ENCODE measurements around the gene PRDX2. TPM values are rescaled to one million over a fixed set of nuclear protein-coding genes. Genes with fewer than 3 reads are reported as not detected.
A peak's percentile ranks its signal among the peaks of the same experiment; 100 is the strongest.

The PRDX2 gene
- total and polyA plus RNA-seq, 7 experiments from 2014 or later, result 75.1 to 359 (median 118) TPM

DNA sequence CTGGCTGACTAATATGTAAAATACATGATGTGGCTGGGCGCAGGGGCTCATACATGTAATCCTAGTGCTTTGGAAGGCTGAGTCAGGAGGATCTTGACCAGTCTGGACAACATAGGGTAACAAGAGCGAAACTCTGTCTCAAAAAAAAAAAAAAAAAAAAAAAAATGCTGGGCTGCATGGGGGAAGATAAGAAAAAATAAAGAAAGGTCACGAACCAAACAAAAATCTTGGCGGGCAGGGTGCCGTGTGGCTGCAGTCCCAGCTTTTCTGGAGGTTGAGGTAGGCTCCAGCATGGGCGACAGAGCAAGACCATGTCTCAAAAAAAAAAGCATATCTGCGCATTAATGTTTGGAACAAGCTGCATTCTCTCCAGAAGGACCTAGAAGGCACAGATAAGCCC is 13.5 kb upstream of the PRDX2 start:
- peaks cover 0 to 17% (median 6%) of the 10 kb centered on the region in 5 donors for H3K36me3 Mint-ChIP-seq
- no peak overlapping the region for H3K27ac Mint-ChIP-seq
- no peak for ATAC-seq
- H3K27me3 Mint-ChIP-seq, result no peaks in the 10 kb centered on the region
- POLR2A ChIA-PET, result no interaction called here
- no peaks in the 10 kb centered on the region for H3K4me1 Mint-ChIP-seq
- CTCF ChIA-PET, result interaction anchor here (0.8 kb wide), 1 partner anchor 58 kb away, joined by 3 read pairs; no protein-coding TSS in a partner anchor
- no peaks in the 10 kb centered on the region for H3K9me3 ChIP-seq (ENCODE audit: control insufficient read depth in 2 of 3, low read length in 3 of 3)
- no peaks in the 10 kb centered on the region for H3K9me3 Mint-ChIP-seq
- no peak overlapping the region for H3K4me3 ChIP-seq (ENCODE audit: low read length)
- no peak overlapping the region for H3K4me3 Mint-ChIP-seq
- H3K4me1 ChIP-seq (ENCODE audit: control insufficient read depth in 2 of 2, insufficient read depth in 2 of 2, low read length in 2 of 2), result no peaks in the 10 kb centered on the region
- H3K36me3 ChIP-seq (ENCODE audit: control insufficient read depth in 2 of 3, insufficient read depth in 3 of 3, low read length in 3 of 3), result peaks cover 0 to 10% (median 0%) of the 10 kb centered on the region in 3 experiments
- intact Hi-C loops (cut with micrococcal nuclease), result no loop called here
- H3K27me3 ChIP-seq (ENCODE audit: control insufficient read depth in 2 of 2, insufficient read depth in 2 of 2, low read length in 2 of 2), result no peaks in the 10 kb centered on the region
- DNase-seq, result no peak
- no peak overlapping the region for H3K27ac ChIP-seq (ENCODE audit: low read depth, low read length)

DNA sequence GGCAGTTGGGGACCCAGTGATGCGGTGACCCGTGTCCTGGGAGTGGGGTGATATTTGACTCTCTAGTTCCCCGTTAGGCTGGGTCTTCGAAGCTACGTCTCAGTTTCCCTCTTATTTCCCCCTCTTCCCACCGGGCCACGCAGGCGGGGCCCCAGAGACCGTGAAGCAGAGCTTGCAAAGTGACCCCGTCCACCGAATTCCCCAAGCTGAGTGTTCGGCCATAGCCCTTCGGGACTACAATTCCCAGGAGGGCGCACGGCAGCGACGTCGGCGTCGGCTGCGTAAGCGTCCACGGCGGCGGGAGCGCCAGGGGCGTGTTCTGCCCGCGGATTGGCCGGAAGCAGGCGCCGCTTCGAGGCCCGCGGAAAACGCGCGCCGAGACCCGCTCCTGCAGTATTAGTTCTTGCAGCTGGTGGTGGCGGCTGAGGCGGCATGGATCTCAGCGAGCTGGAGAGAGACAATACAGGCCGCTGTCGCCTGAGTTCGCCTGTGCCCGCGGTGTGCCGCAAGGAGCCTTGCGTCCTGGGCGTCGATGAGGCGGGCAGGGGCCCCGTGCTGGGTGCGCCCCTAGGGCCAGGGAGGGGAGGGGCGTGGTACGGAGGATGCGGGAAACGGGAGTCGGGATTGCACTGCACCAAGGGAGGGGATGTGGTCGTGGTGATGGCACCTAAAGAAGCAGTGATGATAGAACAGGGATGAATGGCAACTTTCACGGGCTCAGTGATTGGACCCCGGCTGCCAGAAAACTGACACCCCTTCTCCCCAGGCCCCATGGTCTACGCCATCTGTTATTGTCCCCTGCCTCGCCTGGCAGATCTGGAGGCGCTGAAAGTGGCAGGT is 4.9 kb upstream of the PRDX2 start, which contains the start of gene RNASEH2A:
RNASEH2A (plus strand) TSS at position 343 of the 840 bp plus-strand sequence; CDS start at position 433, 90 bp downstream.
- H3K27me3 Mint-ChIP-seq, result peaks cover 0 to 6% (median 0%) of the 10 kb centered on the region in 5 donors
- Histone ChIP-seq H3K4me3 (ENCODE audit: low read length) (peak within 1 kb of the TSS; percentile 73), H3K36me3 (ENCODE audit: control insufficient read depth in 2 of 3, insufficient read depth in 3 of 3, low read length in 3 of 3) (peaks cover 0 to 9% (median 0%) of the 10 kb centered on the region in 3 experiments), H3K4me1 (ENCODE audit: control insufficient read depth in 2 of 2, insufficient read depth in 2 of 2, low read length in 2 of 2) (peaks cover 18% of the 10 kb centered on the region in 2 donors), H3K27me3 (ENCODE audit: control insufficient read depth in 2 of 2, insufficient read depth in 2 of 2, low read length in 2 of 2) (no peaks in the 10 kb centered on the region), H3K27ac (ENCODE audit: low read depth, low read length) (peak within 1 kb of the TSS; percentile 70), H3K9me3 (ENCODE audit: control insufficient read depth in 2 of 3, low read length in 3 of 3) (no peaks in the 10 kb centered on the region)
- H3K27ac Mint-ChIP-seq, result peak within 1 kb of the TSS; percentile 71 to 94 (median 89)
- H3K4me3 Mint-ChIP-seq, result peak within 1 kb of the TSS; percentile 81 to 96 (median 91)
- ATAC-seq (peak; percentile 95), DNase-seq (peak; percentile 74 to 87 (median 84))
- intact Hi-C loops (cut with micrococcal nuclease), result loop anchor here (1.0 to 2.0 kb wide), 4 partner anchors 14 to 132 kb away; partner anchors contain the start of genes GET3 (in 2 of the 2) and CALR (in 1 of the 2)
- H3K36me3 Mint-ChIP-seq, result peaks cover 0 to 7% (median 3%) of the 10 kb centered on the region in 5 donors
- peaks cover 0 to 1% (median 0%) of the 10 kb centered on the region in 11 donors for H3K9me3 Mint-ChIP-seq
- peaks cover 15 to 26% (median 21%) of the 10 kb centered on the region in 7 donors for H3K4me1 Mint-ChIP-seq
- ChIA-PET POLR2A (interaction anchor here (0.6 to 2.4 kb wide), 9 partner anchors 11 to 85 kb away, joined by 3 to 25 read pairs (median 6); partner anchors contain the start of gene JUNB), CTCF (interaction anchor here (0.7 to 1.5 kb wide), 4 partner anchors 11 to 48 kb away, joined by 3 to 5 read pairs (median 3); no protein-coding TSS in a partner anchor)

DNA sequence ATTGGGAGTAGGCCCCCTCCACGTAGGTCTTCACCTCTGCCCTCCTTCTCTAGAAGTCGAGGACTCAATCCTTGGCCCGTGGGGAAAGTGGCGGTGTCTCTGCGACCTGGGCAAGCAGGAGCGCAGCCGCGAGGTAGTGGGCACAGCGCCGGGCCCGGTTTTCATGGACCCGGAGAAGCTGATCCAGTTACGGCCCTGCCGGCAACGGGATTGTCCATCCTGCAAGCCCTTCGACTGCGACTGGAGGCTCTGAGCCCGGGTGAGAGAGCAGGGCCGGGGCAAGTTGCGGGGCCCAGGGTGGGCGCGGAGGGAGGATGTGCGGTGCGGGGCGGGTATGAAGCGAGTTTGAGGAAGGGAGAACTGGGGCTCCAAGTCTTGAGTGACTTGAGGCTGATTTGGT is 2.5 kb upstream of the PRDX2 start:
- no peak for ATAC-seq
- Mint-ChIP-seq H3K4me3 (peak overlapping the region in 2 of 10 donors; percentile 14 to 64), H3K27ac (no peak overlapping the region), H3K9me3 (peaks cover 0 to 1% (median 0%) of the 10 kb centered on the region in 11 donors), H3K27me3 (peaks cover 0 to 6% (median 0%) of the 10 kb centered on the region in 5 donors), H3K4me1 (peaks cover 15 to 42% (median 35%) of the 10 kb centered on the region in 7 donors), H3K36me3 (peaks cover 0 to 9% (median 3%) of the 10 kb centered on the region in 5 donors)
- H3K27me3 ChIP-seq (ENCODE audit: control insufficient read depth in 2 of 2, insufficient read depth in 2 of 2, low read length in 2 of 2), result no peaks in the 10 kb centered on the region
- intact Hi-C loops (cut with micrococcal nuclease), result loop anchor here in 1 of 2 donors (5.0 kb wide), 1 partner anchor 33 kb away; the partner anchor contains the start of gene MAST1
- H3K4me1 ChIP-seq (ENCODE audit: control insufficient read depth in 2 of 2, insufficient read depth in 2 of 2, low read length in 2 of 2), result peaks cover 26 to 28% of the 10 kb centered on the region in 2 donors
- no peak overlapping the region for H3K4me3 ChIP-seq (ENCODE audit: low read length)
- H3K9me3 ChIP-seq (ENCODE audit: control insufficient read depth in 2 of 3, low read length in 3 of 3), result no peaks in the 10 kb centered on the region
- DNase-seq, result no peak
- CTCF ChIA-PET, result interaction anchor here (1.4 kb wide), 1 partner anchor 44 kb away, joined by 5 read pairs; no protein-coding TSS in a partner anchor
- POLR2A ChIA-PET, result interaction anchor here (1.6 to 5.1 kb wide), 3 partner anchors 12 to 26 kb away, joined by 5 to 31 read pairs (median 27); partner anchors contain the start of gene JUNB
- no peak overlapping the region for H3K27ac ChIP-seq (ENCODE audit: low read depth, low read length)
- peaks cover 0 to 23% (median 5%) of the 10 kb centered on the region in 3 experiments for H3K36me3 ChIP-seq (ENCODE audit: control insufficient read depth in 2 of 3, insufficient read depth in 3 of 3, low read length in 3 of 3)

DNA sequence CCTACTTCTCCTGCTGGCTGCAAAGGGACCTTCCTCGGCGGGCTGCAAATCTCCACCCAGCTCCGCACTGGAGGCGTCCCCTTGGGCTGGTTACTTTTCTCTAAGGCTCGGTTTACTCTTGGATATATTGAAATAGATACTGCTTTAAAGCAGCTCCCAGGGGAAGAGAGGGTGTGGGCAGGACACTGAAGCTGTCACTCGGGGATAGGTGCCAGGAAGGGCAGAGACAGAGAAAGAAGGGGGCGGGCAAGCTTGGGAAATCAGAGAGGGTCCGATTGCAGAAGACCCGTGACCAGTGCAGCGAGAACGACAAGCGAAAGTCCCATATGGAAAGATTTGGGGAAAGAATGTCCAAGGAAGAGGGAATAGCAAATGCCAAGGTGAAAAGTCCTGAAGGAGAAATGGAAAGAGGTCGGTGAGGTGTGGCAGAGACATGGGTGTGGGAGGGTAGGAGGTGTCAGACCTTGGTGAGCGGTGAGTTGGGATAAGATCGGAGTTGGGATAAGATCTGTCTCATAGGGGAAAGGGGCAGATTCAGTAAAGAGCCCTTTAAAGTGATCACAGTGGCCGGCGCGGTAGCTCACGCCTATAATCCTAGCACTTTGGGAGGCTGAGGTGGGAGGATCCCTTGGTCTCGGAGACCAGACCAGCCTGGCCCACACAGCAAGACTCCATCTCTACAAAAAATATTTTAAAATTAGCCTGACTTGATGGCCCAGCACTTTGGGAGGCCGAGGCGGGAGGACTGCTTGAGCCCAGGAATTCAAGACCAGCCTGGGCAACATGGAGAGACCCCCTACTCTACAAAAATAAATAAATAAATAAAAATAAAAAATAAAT is 887 bp upstream of the PRDX2 start:
- H3K4me1 Mint-ChIP-seq, result peaks cover 15 to 37% (median 34%) of the 10 kb centered on the region in 7 donors
- ChIA-PET CTCF (interaction anchor here (1.0 to 9.8 kb wide), 4 partner anchors 26 to 45 kb away, joined by 5 to 169 read pairs (median 6); partner anchors contain the start of gene HOOK2), POLR2A (interaction anchor here (0.5 to 5.1 kb wide), 9 partner anchors 10 to 188 kb away, joined by 3 to 31 read pairs (median 3); partner anchors contain the start of genes GCDH and JUNB)
- H3K36me3 Mint-ChIP-seq, result peaks cover 0 to 6% (median 0%) of the 10 kb centered on the region in 5 donors
- Histone ChIP-seq H3K27ac (ENCODE audit: low read depth, low read length) (peak overlapping the region; percentile 86), H3K27me3 (ENCODE audit: control insufficient read depth in 2 of 2, insufficient read depth in 2 of 2, low read length in 2 of 2) (no peaks in the 10 kb centered on the region), H3K36me3 (ENCODE audit: control insufficient read depth in 2 of 3, insufficient read depth in 3 of 3, low read length in 3 of 3) (peaks cover 0 to 28% (median 5%) of the 10 kb centered on the region in 3 experiments), H3K4me1 (ENCODE audit: control insufficient read depth in 2 of 2, insufficient read depth in 2 of 2, low read length in 2 of 2) (peaks cover 26 to 28% of the 10 kb centered on the region in 2 donors), H3K4me3 (ENCODE audit: low read length) (peak overlapping the region; percentile 88), H3K9me3 (ENCODE audit: control insufficient read depth in 2 of 3, low read length in 3 of 3) (no peaks in the 10 kb centered on the region)
- peak overlapping the region; percentile 85 to 91 (median 88) for H3K4me3 Mint-ChIP-seq
- peaks cover 0 to 1% (median 0%) of the 10 kb centered on the region in 11 donors for H3K9me3 Mint-ChIP-seq
- peaks cover 0 to 6% (median 0%) of the 10 kb centered on the region in 5 donors for H3K27me3 Mint-ChIP-seq
- DNase-seq, result no peak
- peak overlapping the region in 7 of 9 donors; percentile 21 to 90 (median 71) for H3K27ac Mint-ChIP-seq
- no peak for ATAC-seq
- intact Hi-C loops (cut with micrococcal nuclease), result loop anchor here in 1 of 2 donors (5.0 kb wide), 1 partner anchor 35 kb away; the partner anchor contains the start of gene MAST1

DNA sequence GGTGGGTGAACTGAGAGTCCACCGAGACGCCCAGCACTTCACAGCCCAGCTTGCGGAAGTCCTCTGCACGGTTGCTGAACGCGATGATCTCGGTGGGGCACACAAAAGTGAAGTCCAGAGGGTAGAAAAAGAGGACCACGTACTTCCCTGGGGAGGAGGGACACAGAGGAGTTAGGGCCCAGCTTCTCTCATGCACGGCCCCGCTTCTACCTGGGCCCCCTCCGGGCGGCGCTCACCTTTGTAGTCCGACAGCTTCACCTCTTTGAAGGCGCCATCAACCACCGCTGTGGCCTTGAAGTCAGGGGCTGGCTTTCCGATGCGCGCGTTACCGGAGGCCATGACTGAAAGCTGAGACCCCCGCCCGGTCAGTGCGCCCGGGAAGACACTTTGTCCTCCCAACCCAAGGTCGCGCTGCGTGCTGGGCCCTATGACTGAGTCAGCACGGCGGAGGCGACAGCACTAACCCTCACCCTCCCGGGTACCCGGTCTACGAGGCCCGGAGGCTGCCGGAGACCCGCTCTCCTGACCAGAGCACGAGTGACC is 606 bp downstream of the PRDX2 start:
- intact Hi-C loops (cut with micrococcal nuclease), result loop anchor here (2.0 to 5.0 kb wide), 2 partner anchors 36 to 66 kb away; partner anchors contain the start of genes MAST1 (in 1 of the 2) and TRIR (in 1 of the 2)
- H3K27ac ChIP-seq (ENCODE audit: low read depth, low read length), result peak overlapping the region; percentile 86
- H3K27me3 ChIP-seq (ENCODE audit: control insufficient read depth in 2 of 2, insufficient read depth in 2 of 2, low read length in 2 of 2), result no peaks in the 10 kb centered on the region
- peaks cover 0 to 28% (median 5%) of the 10 kb centered on the region in 3 experiments for H3K36me3 ChIP-seq (ENCODE audit: control insufficient read depth in 2 of 3, insufficient read depth in 3 of 3, low read length in 3 of 3)
- no peaks in the 10 kb centered on the region for H3K9me3 ChIP-seq (ENCODE audit: control insufficient read depth in 2 of 3, low read length in 3 of 3)
- peaks cover 16 to 20% of the 10 kb centered on the region in 2 donors for H3K4me1 ChIP-seq (ENCODE audit: control insufficient read depth in 2 of 2, insufficient read depth in 2 of 2, low read length in 2 of 2)
- POLR2A ChIA-PET, result interaction anchor here (0.6 to 5.1 kb wide), 8 partner anchors 9 to 186 kb away, joined by 3 to 31 read pairs (median 6); partner anchors contain the start of genes GET3 and JUNB
- peak overlapping the region; percentile 88 for H3K4me3 ChIP-seq (ENCODE audit: low read length)
- Mint-ChIP-seq H3K27ac (peak overlapping the region; percentile 59 to 88 (median 76)), H3K9me3 (no peaks in the 10 kb centered on the region), H3K36me3 (peaks cover 0 to 9% (median 0%) of the 10 kb centered on the region in 5 donors), H3K4me1 (peaks cover 14 to 33% (median 31%) of the 10 kb centered on the region in 7 donors), H3K4me3 (peak overlapping the region; percentile 85 to 92 (median 88)), H3K27me3 (peaks cover 0 to 6% (median 0%) of the 10 kb centered on the region in 5 donors)
- DNase-seq (peak in 1 of 9 donors; percentile 47), ATAC-seq (no peak)
- CTCF ChIA-PET, result interaction anchor here (0.9 to 9.8 kb wide), 5 partner anchors 9 to 47 kb away, joined by 3 to 169 read pairs (median 8); partner anchors contain the start of gene HOOK2

All from naive thymus-derived CD4-positive, alpha-beta T cell (primary cell).